CD4-positive, alpha-beta T cell treated with Interleukin-17A for 1 hour (primary cell): ENCODE results near the gene ANKUB1.

Source experiments
- DNase-seq: peaks from one replicate; pipeline ENCODE4 v3.0.0-alpha.2; 2020

The ANKUB1 gene

DNA sequence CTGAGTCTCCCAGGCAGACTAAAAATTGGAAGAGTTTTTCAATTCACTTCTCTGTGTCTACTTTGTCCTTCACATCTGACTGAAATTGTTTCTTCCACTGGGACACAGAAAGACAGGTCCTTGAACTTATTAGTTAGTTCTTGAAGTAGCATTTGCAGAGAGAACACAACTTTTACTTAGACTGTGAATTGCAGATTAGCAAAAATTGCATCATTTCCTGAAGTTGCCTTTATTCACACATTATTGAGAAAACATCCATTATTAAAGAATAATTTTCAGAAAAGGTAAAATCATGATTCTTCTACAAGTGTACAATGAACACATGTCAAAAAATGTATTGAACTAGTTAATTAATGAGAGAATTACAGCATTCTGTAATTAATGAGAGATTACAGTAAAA, 38.6 kb downstream of the ANKUB1 start:
- no peak for DNase-seq

GRCh38 chr3:149752788-149753136, 39.6 kb downstream of the ANKUB1 start:
- DNase-seq = no peak

DNA sequence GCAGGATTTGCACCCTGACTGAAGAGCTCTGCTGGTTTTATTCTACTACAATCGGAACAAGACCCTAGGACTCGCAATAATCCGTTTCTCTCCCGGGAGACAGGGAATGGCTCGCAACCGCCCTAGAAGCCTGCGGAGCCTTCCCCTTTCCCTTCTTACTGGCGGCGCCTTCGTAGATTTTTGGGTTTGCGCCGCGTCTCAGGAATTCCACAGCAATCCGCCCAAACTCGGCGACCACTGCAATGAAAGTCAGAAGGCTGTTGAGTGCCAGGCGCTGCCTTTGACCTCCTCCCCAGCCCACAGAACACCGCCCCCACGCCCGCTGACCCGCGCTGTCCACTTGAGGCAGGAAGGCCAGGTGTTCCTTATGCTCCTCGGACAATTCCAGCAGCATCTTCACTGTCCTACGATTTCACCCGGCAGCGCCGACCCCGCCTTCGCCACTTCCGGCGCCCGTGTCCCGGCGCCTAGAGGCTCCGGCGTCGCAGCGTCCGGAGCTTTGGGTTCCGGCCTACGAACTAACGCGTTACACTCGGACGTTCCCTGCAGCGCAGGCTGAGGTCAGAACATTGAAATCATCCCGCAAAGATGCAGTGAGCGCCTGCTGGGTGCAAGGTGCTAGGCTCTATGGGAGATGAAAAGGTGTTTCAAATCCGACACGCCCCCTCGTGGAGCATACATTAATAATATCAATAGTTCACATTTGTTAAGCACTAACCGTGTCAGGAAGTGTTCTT, 40.1 kb downstream of the ANKUB1 start, which contains the start of gene COMMD2:
Gene COMMD2 (minus strand): TSS at position 439 of the 737 bp plus-strand sequence. CDS start 45 bp downstream, at position 394.
- DNase-seq = peak; percentile 84

GRCh38 chr3:149751551-149751950, 40.8 kb downstream of the ANKUB1 start:
- no peak for DNase-seq

GRCh38 chr3:149744606-149745005, 47.7 kb downstream of the ANKUB1 start:
- no peak for DNase-seq

DNA sequence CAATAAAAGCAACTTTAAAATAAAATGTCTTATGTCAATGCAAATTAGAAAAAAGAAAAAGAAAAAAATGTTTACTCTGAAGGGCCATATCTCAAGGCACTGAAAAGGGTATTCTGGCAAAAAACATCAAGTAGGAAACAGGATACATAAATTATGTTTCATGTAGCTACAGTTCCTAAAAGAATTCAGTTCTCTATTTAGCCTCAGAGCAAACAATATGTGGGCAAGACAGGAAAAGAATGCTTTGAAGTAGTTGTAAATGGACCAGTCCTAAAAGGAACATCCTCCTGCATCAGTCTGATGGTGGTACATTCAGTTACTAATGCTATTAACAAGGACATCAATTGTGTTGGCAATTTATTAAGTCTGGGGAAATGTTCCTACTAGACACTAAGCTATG, 48.2 kb downstream of the ANKUB1 start:
- no peak for DNase-seq

DNA sequence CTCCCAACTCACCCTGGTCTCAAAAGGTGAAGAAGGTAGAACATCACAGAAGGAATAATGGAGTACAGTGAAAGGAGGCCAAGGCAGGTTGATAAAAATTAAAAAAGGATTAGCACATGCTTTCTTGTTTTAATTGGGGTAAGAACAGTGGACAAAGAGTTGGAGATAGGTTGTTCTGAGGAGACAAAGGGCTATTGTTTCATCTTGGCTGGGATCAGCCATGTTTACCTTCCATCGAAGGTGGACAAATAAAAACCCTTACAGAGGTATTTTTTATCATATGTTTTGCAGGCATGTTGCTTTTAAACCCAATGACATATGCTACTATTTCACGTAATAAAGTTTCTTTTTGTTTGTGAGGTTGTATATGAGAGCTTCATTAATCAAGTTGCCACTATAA, 53.0 kb downstream of the ANKUB1 start:
- DNase-seq = no peak

GRCh38 chr3:149738876-149739275, 53.5 kb downstream of the ANKUB1 start:
- DNase-seq = no peak

GRCh38 chr3:149736953-149737205, 55.5 kb downstream of the ANKUB1 start:
- DNase-seq = no peak

DNA sequence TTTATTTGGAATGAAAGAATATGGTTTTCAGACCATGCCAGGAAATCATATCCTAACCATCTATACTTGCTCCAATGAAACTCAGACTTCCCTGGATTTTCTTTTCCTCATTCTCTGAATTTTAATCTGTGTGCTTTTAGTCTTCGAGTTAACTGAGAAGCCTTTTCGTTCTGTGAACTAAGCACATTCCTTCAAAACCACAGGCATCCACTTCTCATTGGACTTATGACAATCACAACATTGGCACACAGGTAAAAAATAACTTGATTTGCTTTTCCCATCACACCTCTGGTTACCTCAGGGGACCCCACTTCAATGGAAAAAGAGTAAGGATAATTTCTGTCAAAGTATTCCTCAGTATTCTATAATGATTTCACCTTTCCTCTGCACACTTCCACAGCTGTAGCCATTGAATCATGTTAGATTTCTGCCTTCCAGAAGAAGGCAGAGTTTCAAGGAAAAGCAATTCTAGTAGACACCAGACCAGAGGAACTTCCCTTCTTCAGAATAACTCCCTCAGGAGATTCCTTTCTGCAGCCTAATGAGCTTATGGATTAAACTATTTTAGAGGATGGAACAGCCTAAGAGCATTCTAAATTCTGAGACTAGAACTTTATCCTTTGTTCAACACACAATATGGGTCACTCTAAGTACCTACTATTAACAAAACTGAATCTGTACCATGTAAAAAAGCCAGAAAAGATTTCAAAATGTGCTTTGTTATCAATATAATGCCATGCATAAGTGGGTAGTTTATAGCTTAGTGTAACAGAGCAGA, 56.0 kb downstream of the ANKUB1 start:
- no peak for DNase-seq

GRCh38 chr3:149732234-149732633, 60.1 kb downstream of the ANKUB1 start:
- DNase-seq = no peak

DNA sequence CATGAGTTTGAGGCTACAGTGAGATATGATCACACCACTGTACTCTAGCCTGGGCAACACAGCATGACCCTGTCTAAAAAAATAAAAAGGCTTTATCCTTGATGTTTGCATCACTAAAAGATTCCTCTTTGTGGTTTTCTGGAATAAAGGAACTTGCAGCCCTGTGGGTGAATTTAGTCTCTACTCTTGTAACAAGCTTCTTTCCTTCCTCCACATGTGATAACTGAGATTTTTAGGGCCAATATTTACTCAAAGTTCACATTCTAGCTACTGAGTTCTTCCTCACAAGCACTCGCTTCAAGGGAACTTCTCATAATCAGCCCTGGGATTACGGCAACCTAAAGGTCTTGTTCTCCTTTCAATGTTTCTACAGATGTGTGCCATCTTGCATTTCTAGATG, 64.7 kb downstream of the ANKUB1 start:
- no peak for DNase-seq

GRCh38 chr3:149726716-149727407, 65.5 kb downstream of the ANKUB1 start:
- DNase-seq = no peak

- DNase-seq = no peak
Observed at GRCh38 chr3:149723781-149724180, 68.6 kb downstream of the ANKUB1 start.

- no peak for DNase-seq
Observed at GRCh38 chr3:149720918-149721317, 71.4 kb downstream of the ANKUB1 start.

DNA sequence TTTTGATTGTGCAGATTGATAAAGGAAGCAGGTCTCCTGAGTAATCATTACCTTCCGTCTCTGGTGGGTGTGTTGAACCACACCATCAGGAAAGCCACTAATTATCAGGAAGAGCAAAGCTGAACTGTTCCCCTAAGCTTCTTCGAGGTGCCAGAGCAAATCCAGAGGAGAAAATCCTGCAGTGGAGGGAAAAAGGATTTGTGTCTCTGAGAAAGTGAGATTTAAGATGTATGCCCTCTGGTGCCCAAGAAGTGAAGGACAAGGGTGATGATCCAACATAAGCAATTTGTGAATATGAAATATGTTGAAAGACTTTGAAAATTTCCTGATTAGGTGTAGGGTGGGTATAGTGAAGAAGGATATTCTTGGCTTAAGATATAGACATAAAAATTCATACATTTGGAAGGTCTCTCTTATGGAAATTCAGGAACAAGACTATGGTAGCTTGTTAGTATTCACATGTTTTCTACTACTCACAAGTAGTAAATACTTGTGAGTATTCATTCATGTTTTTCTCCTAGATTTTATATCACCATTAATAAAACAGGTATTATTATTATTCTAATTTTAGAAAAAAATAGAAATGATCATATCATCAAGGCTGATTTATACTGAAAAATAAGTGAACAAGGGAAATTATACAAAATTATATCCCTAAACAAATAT, 74.8 kb downstream of the ANKUB1 start:
- peak; percentile 44 for DNase-seq

DNA sequence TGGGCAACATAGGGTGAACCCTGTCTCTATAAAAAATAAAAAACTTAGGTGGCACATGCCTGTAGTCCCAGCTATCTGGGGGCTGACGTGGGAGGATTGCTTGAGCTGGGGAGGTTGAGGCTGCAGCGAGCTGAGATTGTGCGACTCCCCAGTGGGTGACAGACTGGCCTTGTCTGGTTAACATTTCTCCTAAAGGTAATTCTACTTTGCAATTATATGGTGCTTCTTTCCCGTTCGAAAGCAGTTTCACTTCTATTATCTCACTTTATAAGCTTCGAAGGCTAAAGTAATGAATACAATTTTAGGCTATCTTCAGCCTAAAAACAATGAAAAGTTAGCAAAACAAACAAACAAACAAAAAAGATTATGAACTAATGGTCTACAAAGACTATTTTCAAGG, 75.4 kb downstream of the ANKUB1 start:
- no peak for DNase-seq

DNA sequence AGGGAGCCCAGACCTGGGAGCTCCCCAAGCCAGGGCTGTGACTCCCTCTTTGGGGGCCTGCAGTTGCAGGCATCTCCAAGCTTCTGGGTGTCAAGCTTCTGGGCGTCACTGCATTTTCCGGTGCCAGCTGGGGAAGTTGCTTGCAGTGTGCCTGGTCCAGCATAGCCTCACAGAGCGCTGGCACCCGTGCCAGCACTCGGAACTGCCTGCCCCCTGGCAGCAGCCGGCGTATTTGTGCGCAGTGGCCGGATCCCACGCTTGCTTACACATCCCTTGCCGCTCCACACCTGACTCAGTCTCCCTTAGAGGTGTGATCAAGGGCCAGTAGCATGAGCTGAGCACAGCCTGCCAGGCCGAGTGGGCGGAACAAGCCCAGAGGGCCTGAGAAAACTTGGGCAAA, 77.1 kb downstream of the ANKUB1 start:
- no peak for DNase-seq

DNA sequence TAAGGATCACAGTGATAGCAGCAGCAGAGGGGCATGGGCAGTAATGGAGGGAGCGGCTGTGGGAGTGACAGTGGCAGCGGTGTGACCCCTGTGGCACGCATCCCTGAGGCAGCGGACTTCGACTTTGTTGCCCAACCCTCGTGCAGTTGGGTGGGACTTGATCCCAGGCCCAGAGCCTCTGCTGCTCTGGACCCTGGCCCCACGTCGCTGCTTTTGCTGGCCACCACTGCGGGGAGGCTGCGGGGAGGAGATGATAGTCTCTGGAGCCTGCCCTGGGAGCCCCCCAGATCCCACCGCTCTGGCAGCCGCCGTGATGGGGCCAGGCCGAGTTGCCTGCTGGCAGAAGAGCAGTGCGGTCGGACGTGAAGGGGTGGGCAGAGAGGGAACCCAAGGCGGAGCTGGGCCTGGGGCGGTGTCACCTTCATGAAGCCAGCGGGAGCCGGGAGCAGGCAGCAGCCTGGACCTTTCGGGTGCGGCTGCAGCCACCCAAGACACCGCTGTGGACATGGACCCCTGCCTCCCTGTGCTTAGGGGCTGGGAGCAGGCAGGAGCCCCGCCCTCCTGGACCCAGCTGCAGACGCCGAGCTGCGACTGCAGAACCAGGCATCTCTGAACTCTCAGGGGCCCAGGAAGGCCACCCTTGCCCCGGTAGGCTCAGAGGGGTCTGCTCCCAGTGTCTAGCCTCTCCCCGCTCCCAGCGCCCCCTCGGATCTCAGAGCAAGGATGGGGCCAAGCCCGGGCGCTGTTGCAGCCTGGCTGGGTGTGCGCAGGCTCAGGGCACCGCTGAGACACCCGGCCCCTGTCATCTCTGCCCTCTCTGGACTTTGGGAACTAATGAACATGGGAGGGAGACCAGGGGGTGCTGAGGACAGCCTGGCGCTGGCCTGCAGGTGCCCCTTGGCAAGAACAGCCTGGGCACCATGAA, 78.4 kb downstream of the ANKUB1 start:
- no peak for DNase-seq
